HepG2 (cell line): ENCODE data around the gene DCLRE1B. TPM values are rescaled to one million over a fixed set of nuclear protein-coding genes. Genes with fewer than 3 reads are reported as not detected.
A peak's percentile ranks its signal among the peaks of the same experiment; 100 is the strongest.

Experiments
- CBX5 ChIP-seq: sonication (generic); formaldehyde crosslinking; IDR thresholded peaks from 2 replicates; pipeline ENCODE4 v1.4.0; 2020; ENCODE audit warnings: missing genetic modification reagents, borderline replicate concordance
- FOSL2 ChIP-seq: sonication (generic); formaldehyde crosslinking; IDR thresholded peaks from 2 replicates; pipeline ENCODE4 v1.4.0; 2020; ENCODE audit warnings: missing genetic modification reagents
- KDM5B ChIP-seq: sonication (generic); formaldehyde crosslinking; IDR thresholded peaks from 2 replicates; pipeline ENCODE4 v1.4.0; 2020; ENCODE audit warnings: missing genetic modification reagents, mild to moderate bottlenecking, borderline replicate concordance
- KDM6A ChIP-seq: IDR thresholded peaks from 2 replicates; pipeline ENCODE4 v1.6.1; 2016; ENCODE audit warnings: low read depth
- NFRKB ChIP-seq: fragments of 450-650 bp; IDR thresholded peaks from 2 replicates; pipeline ENCODE4 v1.6.1; 2017
- RNF2 ChIP-seq: fragments of 450-650 bp; conservative IDR thresholded peaks from 2 replicates; pipeline ENCODE4 v1.6.1; 2016; ENCODE audit warnings: low read depth
- SMYD3 ChIP-seq: sonication (generic); formaldehyde crosslinking; IDR thresholded peaks from 2 replicates; pipeline ENCODE4 v1.8.1; 2023; ENCODE audit warnings: mild to moderate bottlenecking, missing genetic modification reagents
- TBX2 ChIP-seq: sonication (generic); formaldehyde crosslinking; IDR thresholded peaks from 2 replicates; pipeline ENCODE4 v1.5.0; 2020; ENCODE audit warnings: missing genetic modification reagents, mild to moderate bottlenecking, borderline replicate concordance
- TSC22D2 ChIP-seq: sonication (generic); formaldehyde crosslinking; IDR thresholded peaks from 2 replicates; pipeline ENCODE4 v1.5.1; 2020; ENCODE audit warnings: missing genetic modification reagents, mild to moderate bottlenecking, borderline replicate concordance
- U2AF2 ChIP-seq: fragments of 200-400 bp; formaldehyde crosslinking; IDR thresholded peaks from 2 replicates; pipeline ENCODE4 v1.6.1; 2017; ENCODE audit warnings: low read depth, mild to moderate bottlenecking, low read length
- ZFAT ChIP-seq: sonication (generic); formaldehyde crosslinking; conservative IDR thresholded peaks from 2 replicates; pipeline ENCODE4 v1.8.1; 2023; ENCODE audit warnings: missing genetic modification reagents, inconsistent platforms
- ZFP90 ChIP-seq: sonication (generic); formaldehyde crosslinking; IDR thresholded peaks from 2 replicates; pipeline ENCODE4 v1.8.0; 2022; ENCODE audit warnings: missing genetic modification reagents, mild to moderate bottlenecking, inconsistent platforms, borderline replicate concordance
- ZNF124 ChIP-seq: sonication (generic); formaldehyde crosslinking; IDR thresholded peaks from 2 replicates; pipeline ENCODE4 v1.4.0; 2020; ENCODE audit warnings: missing genetic modification reagents
- ZNF296 ChIP-seq: sonication (generic); formaldehyde crosslinking; conservative IDR thresholded peaks from 2 replicates; pipeline ENCODE4 v1.5.0; 2020; ENCODE audit warnings: mild to moderate bottlenecking, missing genetic modification reagents
- ZNF432 ChIP-seq: sonication (generic); formaldehyde crosslinking; IDR thresholded peaks from 2 replicates; pipeline ENCODE4 v1.5.0; 2020; ENCODE audit warnings: missing genetic modification reagents, mild to moderate bottlenecking, borderline replicate concordance
- ZNF737 ChIP-seq: sonication (generic); formaldehyde crosslinking; IDR thresholded peaks from 2 replicates; pipeline ENCODE4 v1.5.0; 2020; ENCODE audit warnings: missing genetic modification reagents, mild to moderate bottlenecking, borderline replicate concordance
- ZNF850 ChIP-seq: sonication (generic); formaldehyde crosslinking; conservative IDR thresholded peaks from 2 replicates; pipeline ENCODE4 v1.9.0; 2021; ENCODE audit warnings: mild to moderate bottlenecking, missing genetic modification reagents
- polyA plus RNA-seq, 8 experiments: library from polyadenylated mRNA; depleted of rRNA in 3 of 8; stranded (reverse) in 7 of 8; unstranded in 1 of 8; fragments of >200 nt; fragmentation: Illumina TruSeq in 4 of 8; extraction: Trizol in 4 of 8; gene quantifications; 2 replicates each; pipeline versions ENCODE4 v1.2.1 to v1.2.3, GENCODE V29; 2011 to 2016; ENCODE audit warnings: low read depth in 4 of 8, missing spikeins in 1 of 8, mixed read lengths in 1 of 8; ENCODE audit not compliant: insufficient read depth in 1 of 8
- total RNA-seq, 5 experiments: library from RNA; depleted of rRNA; stranded (reverse); fragments of >200 nt; fragmentation: Illumina TruSeq; extraction: Trizol; gene quantifications; 2 replicates each; pipeline ENCODE4 v1.2.3, GENCODE V29; 2016; ENCODE audit warnings: low read depth in 1 of 5
- TF ChIP-seq, protein P1 (sequence below): sonication (generic); formaldehyde crosslinking; IDR thresholded peaks from 2 replicates; pipeline ENCODE4 v1.4.0; 2020; ENCODE audit warnings: missing genetic modification reagents, borderline replicate concordance
- TF ChIP-seq, protein P2 (sequence below): IDR thresholded peaks from 2 replicates; pipeline ENCODE4 v1.6.1; 2018; ENCODE audit warnings: missing genetic modification reagents
- TF ChIP-seq, protein P3 (sequence below): sonication (generic); formaldehyde crosslinking; IDR thresholded peaks from 2 replicates; pipeline ENCODE4 v1.5.0; 2020; ENCODE audit warnings: missing genetic modification reagents, mild to moderate bottlenecking, borderline replicate concordance

The DCLRE1B gene
- total and polyA plus RNA-seq, 2 of the 13 experiments (the other 11 are each of a cell fraction or from before 2014, with no cell fraction given) = 2.7 to 8.0 TPM

DNA sequence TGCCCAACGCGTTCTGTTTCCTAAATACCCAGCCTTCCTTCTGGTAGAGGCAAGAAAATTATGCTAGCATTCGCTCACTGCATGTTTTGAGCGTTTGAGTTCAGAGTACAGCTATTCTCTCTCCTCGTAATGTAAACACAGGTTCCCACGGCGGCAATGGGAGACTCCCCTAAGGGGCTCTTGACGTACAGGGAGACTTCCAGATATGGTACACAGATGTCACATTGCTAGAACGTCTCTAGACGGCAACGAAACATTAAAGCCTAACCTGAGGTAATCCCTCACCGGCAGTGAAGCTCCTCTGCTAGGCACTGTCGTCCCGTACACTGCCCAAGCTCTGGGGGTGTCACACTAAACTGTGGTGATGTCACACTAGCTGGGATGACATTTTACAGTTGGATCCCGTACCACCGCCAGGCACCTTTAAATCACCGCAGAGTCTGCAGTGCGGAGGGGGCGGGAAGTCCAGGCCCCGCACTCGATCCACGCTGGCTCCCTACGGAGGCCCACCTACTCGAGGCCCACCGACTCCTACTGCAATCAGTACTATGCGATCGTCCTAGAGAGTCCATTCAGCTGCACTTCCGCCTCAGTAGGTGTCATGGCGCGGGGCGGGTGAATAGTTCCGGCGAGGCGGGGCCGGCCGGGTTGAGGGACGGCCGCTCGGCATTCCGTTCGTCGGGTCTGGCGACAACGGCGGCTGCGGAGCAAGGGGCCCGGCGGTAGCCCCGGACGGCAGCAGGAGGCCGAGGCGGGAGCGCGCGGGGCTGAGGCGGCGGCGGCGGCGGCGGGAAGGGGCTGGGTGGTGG is 24.0 kb downstream of the DCLRE1B start, which contains the start of gene HIPK1 (continued):
- TF ChIP-seq ZNF124 (CRISPR knock-in tag) = peak; percentile 21; the same call in 1 of the 2 replicates
- no peak for TF ChIP-seq ZNF737
- no peak; the same call in 1 of the 2 replicates for TF ChIP-seq CBX5
- TF ChIP-seq RNF2 = no peak; the same call in 1 of the 2 replicates
- no peak for TF ChIP-seq ZNF432
- TF ChIP-seq, protein P1, sequence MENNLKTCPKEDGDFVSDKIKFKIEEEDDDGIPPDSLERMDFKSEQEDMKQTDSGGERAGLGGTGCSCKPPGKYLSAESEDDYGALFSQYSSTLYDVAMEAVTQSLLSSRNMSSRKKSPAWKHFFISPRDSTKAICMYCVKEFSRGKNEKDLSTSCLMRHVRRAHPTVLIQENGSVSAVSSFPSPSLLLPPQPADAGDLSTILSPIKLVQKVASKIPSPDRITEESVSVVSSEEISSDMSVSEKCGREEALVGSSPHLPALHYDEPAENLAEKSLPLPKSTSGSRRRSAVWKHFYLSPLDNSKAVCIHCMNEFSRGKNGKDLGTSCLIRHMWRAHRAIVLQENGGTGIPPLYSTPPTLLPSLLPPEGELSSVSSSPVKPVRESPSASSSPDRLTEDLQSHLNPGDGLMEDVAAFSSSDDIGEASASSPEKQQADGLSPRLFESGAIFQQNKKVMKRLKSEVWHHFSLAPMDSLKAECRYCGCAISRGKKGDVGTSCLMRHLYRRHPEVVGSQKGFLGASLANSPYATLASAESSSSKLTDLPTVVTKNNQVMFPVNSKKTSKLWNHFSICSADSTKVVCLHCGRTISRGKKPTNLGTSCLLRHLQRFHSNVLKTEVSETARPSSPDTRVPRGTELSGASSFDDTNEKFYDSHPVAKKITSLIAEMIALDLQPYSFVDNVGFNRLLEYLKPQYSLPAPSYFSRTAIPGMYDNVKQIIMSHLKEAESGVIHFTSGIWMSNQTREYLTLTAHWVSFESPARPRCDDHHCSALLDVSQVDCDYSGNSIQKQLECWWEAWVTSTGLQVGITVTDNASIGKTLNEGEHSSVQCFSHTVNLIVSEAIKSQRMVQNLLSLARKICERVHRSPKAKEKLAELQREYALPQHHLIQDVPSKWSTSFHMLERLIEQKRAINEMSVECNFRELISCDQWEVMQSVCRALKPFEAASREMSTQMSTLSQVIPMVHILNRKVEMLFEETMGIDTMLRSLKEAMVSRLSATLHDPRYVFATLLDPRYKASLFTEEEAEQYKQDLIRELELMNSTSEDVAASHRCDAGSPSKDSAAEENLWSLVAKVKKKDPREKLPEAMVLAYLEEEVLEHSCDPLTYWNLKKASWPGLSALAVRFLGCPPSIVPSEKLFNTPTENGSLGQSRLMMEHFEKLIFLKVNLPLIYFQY (CRISPR knock-in tag) = no peak
- TF ChIP-seq ZNF850 (CRISPR knock-in tag) = no peak
- TF ChIP-seq TSC22D2 (CRISPR knock-in tag) = no peak
- TF ChIP-seq ZNF296 (CRISPR knock-in tag) = no peak
- TF ChIP-seq, protein P2, sequence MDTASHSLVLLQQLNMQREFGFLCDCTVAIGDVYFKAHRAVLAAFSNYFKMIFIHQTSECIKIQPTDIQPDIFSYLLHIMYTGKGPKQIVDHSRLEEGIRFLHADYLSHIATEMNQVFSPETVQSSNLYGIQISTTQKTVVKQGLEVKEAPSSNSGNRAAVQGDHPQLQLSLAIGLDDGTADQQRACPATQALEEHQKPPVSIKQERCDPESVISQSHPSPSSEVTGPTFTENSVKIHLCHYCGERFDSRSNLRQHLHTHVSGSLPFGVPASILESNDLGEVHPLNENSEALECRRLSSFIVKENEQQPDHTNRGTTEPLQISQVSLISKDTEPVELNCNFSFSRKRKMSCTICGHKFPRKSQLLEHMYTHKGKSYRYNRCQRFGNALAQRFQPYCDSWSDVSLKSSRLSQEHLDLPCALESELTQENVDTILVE (CRISPR knock-in tag) = peak; percentile 81
- peak; percentile 49 for TF ChIP-seq FOSL2 (CRISPR knock-in tag)
- TF ChIP-seq, protein P3, sequence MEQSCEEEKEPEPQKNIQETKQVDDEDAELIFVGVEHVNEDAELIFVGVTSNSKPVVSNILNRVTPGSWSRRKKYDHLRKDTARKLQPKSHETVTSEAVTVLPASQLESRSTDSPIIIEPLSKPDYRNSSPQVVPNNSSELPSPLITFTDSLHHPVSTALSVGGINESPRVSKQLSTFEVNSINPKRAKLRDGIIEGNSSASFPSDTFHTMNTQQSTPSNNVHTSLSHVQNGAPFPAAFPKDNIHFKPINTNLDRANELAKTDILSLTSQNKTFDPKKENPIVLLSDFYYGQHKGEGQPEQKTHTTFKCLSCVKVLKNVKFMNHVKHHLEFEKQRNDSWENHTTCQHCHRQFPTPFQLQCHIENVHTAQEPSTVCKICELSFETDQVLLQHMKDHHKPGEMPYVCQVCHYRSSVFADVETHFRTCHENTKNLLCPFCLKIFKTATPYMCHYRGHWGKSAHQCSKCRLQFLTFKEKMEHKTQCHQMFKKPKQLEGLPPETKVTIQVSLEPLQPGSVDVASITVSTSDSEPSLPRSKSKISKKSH (CRISPR knock-in tag) = no peak; the same call in 1 of the 2 replicates
- no peak for TF ChIP-seq ZFAT (CRISPR knock-in tag)
- TF ChIP-seq NFRKB = no peak
- TF ChIP-seq TBX2 (CRISPR knock-in tag) = peak; percentile 82
- no peak for TF ChIP-seq U2AF2
- TF ChIP-seq KDM6A (CRISPR knock-in tag) = peak; percentile 81
- TF ChIP-seq KDM5B (CRISPR knock-in tag) = peak; percentile 70; the same call in 1 of the 2 replicates
- peak; percentile 82; the same call in 1 of the 2 replicates for TF ChIP-seq ZFP90 (CRISPR knock-in tag)
- TF ChIP-seq SMYD3 (CRISPR knock-in tag) = peak; percentile 76; the same call in 1 of the 2 replicates
